Caco-2 (cell line): ENCODE data around the gene HES1. TPM values are rescaled to one million over a fixed set of nuclear protein-coding genes. Genes with fewer than 3 reads are reported as not detected.

Experiments
- BruUV-seq: library from RNA; stranded (reverse); fragments of 400-500 nt; replicated peaks from 2 replicates; lab custom pipeline; 2021; lab: Mats Ljungman, UMichigan
- CTCF ChIA-PET: fragments of 300-600 bp; sonication (Branson Sonifier 250); formaldehyde crosslinking; loops from one replicate; lab custom pipeline; 2022; ENCODE audit warnings: antibody characterized with exemption; lab: Charles Lee
- POLR2A ChIA-PET: fragments of 300-600 bp; sonication (Branson Sonifier 250); formaldehyde crosslinking; loops from one replicate; lab custom pipeline; 2022; ENCODE audit warnings: antibody characterized with exemption; lab: Charles Lee
- DNase-seq, 2 experiments: peaks; one replicate each; pipeline versions ENCODE4 v3.0.0 to v3.0.0-alpha.2; 2020 to 2022
- H3K27me3 ChIP-seq: replicated peaks from 2 replicates; pipeline ENCODE4 v1.6.0; 2011; ENCODE audit warnings: low read length; ENCODE audit not compliant: control insufficient read depth, insufficient read depth
- H3K36me3 ChIP-seq: 2 replicates; pipeline ENCODE4 v1.5.1; 2011; ENCODE audit warnings: low read length; ENCODE audit not compliant: control insufficient read depth, insufficient read depth
- H3K4me1 ChIP-seq: fragments of 250-450 bp; sonication (Bioruptor Pico); 2 replicates; pipeline ENCODE4 v1.5.1; 2020; ENCODE audit warnings: mild to moderate bottlenecking
- H3K4me3 ChIP-seq: 2 replicates; pipeline ENCODE4 v1.5.1; 2011; ENCODE audit warnings: low read depth, mild to moderate bottlenecking, control low read depth, low read length
- H3K9me3 ChIP-seq: fragments of 250-450 bp; sonication (Bioruptor Pico); 2 replicates; pipeline ENCODE4 v1.5.1; 2020; ENCODE audit warnings: mild to moderate bottlenecking, moderate library complexity
- H3K27ac Mint-ChIP-seq: one replicate; pipeline ENCODE4 v1.8.0; 2022; ENCODE audit warnings: mixed read lengths; ENCODE audit not compliant: unreplicated experiment
- H3K27me3 Mint-ChIP-seq: one replicate; pipeline ENCODE4 v1.8.0; 2022; ENCODE audit warnings: mixed read lengths; ENCODE audit not compliant: insufficient read depth, unreplicated experiment
- H3K36me3 Mint-ChIP-seq: one replicate; pipeline ENCODE4 v1.8.0; 2022; ENCODE audit warnings: mild to moderate bottlenecking, mixed read lengths; ENCODE audit not compliant: insufficient read depth, unreplicated experiment
- H3K4me1 Mint-ChIP-seq: one replicate; pipeline ENCODE4 v1.8.0; 2022; ENCODE audit warnings: low read depth, mixed read lengths; ENCODE audit not compliant: unreplicated experiment
- H3K4me3 Mint-ChIP-seq: one replicate; pipeline ENCODE4 v1.8.0; 2022; ENCODE audit warnings: mild to moderate bottlenecking, moderate library complexity, mixed read lengths; ENCODE audit not compliant: unreplicated experiment
- H3K9me3 Mint-ChIP-seq: one replicate; pipeline ENCODE4 v1.8.0; 2022; ENCODE audit warnings: mixed read lengths; ENCODE audit not compliant: unreplicated experiment
- intact Hi-C: fragments of 100-400 bp; cut with micrococcal nuclease; formaldehyde crosslinking; loops from one replicate; pipeline ENCODE4 v1.10.0; 2022; ENCODE audit not compliant: unreplicated experiment
- total RNA-seq: library from RNA; stranded (reverse); gene quantifications from 2 replicates; pipeline ENCODE4 v1.2.3, GENCODE V29; 2022
- TF ChIP-seq, protein P1 (sequence below), 2 experiments: fragments of 200-600 bp in 1 of 2; IDR thresholded peaks; 1 replicate in 1 of 2; 2 replicates in 1 of 2; pipeline versions ENCODE4 v1.5.1 to v1.8.0; 2011 to 2022; ENCODE audit warnings: antibody characterized with exemption in 1 of 2, control low read depth in 1 of 2, inconsistent platforms in 1 of 2, low read depth in 1 of 2, low read length in 1 of 2, mild to moderate bottlenecking in 1 of 2, moderate library complexity in 1 of 2; ENCODE audit not compliant: insufficient read depth in 1 of 2, severe bottlenecking in 1 of 2, unreplicated experiment in 1 of 2

The HES1 gene
- total RNA-seq, 1 experiment from 2014 or later: 123 TPM

DNA sequence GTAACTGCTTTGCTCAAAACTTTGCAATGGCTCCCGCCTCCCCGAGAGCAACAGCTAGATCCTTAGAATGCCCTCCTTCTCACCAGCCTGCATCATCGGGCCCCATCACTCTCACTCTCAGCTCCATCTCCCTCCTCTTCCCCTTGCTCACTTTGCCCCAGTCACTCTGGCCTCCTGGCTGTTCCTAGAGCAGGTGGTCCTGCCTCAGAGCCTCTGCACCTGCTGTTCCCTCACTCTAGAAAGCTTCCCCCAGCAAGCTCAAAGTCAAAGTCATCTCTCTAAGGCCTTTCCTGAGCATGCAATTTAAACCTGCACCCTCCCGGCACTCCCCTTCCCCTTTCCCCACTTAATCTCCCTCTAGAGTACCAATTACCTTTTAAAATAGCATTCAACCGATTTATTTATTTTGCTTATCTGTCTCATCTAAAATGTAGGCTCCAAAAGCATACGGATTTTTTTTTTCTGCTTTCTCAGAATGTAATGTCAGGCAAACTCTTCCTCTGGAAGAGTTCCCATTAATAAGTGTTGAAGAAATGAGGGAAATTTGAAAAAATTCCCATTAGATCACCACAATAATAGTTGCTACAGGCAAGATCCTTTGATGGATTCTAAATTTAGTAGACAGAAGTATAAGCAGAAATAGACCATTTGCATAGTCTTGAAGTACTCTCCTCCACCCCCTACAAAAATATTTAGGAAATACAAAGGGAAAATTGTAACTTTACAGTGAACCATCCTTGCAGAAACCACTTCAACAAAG, 15.9 kb upstream of the HES1 start:
- H3K27ac Mint-ChIP-seq: peak overlapping the region; percentile 89

DNA sequence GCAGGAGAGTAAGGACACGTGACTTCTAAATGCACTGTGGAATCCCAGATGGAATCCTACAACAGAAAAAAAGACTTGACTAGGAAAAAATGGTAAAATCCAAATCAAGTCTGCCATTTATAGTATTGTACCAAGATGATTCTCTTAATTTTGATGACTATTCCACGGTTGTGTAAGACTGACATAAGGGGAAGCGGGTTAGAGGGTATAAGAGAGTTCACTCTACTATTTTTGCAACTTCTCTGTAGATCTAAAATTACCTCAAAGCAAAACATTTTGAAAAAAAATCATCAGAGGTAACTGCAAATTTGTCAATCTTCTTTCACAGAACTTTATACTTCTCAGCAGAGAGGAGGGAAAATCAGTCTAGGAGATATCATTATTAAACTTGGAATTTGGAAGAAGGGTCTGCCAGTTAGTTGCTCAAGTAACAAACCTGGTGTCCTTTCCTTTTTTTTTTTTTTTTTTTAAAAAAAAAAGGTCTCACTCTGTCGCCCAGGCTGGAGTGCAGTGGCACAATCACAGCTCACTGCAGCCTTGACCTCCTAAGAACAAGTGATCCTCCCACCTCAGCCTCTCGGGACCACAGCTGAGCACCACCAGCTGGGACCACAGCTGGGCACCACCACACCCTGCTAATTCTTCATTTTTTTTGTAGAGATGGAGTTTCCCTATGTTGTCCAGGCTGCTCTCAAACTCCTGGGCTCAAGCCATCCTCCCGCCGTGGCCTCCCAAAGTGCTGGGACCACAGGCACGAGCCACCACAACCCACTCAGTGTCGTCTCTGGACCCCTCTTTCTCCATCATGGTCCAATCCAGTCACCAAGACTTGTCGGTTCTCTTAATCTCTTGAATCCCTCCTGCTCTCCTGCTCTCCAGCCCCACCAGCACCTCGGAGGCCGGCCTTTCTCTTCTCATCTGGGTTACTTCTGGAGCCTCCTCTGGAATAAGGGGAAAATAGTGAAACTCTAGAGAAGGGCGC, 14.9 kb upstream of the HES1 start:
- BruUV-seq: TSS peak; percentile 64
- DNase-seq: peak in 1 of 2 experiments; percentile 47
- ChIA-PET POLR2A (interaction anchor here (0.7 to 1.1 kb wide), 3 partner anchors 9 to 20 kb away, joined by 5 to 13 read pairs (median 8); no protein-coding TSS in a partner anchor), CTCF (interaction anchor here (0.6 kb wide), 1 partner anchor 213 kb away, joined by 3 read pairs; no protein-coding TSS in a partner anchor)
- Histone ChIP-seq H3K4me3 (no peak overlapping the region), H3K4me1 (peaks cover 76% of the 10 kb centered on the region), H3K36me3 (no peaks in the 10 kb centered on the region), H3K9me3 (no peaks in the 10 kb centered on the region), H3K27me3 (no peaks in the 10 kb centered on the region)
- Mint-ChIP-seq H3K4me3 (peak overlapping the region; percentile 56), H3K36me3 (peaks cover 27% of the 10 kb centered on the region), H3K4me1 (peaks cover 72% of the 10 kb centered on the region), H3K9me3 (no peaks in the 10 kb centered on the region), H3K27me3 (no peaks in the 10 kb centered on the region), H3K27ac (peak overlapping the region; percentile 89)
- intact Hi-C loops: no loop called here
- TF ChIP-seq, protein P1, sequence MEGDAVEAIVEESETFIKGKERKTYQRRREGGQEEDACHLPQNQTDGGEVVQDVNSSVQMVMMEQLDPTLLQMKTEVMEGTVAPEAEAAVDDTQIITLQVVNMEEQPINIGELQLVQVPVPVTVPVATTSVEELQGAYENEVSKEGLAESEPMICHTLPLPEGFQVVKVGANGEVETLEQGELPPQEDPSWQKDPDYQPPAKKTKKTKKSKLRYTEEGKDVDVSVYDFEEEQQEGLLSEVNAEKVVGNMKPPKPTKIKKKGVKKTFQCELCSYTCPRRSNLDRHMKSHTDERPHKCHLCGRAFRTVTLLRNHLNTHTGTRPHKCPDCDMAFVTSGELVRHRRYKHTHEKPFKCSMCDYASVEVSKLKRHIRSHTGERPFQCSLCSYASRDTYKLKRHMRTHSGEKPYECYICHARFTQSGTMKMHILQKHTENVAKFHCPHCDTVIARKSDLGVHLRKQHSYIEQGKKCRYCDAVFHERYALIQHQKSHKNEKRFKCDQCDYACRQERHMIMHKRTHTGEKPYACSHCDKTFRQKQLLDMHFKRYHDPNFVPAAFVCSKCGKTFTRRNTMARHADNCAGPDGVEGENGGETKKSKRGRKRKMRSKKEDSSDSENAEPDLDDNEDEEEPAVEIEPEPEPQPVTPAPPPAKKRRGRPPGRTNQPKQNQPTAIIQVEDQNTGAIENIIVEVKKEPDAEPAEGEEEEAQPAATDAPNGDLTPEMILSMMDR (IDR thresholded peaks at IDR 0.05; ENCODE audit: insufficient read depth in 1 of 2, low read depth in 1 of 2, low read length in 1 of 2, severe bottlenecking in 1 of 2, unreplicated experiment in 1 of 2): no peak

More for the DNA sequence above, 15.9 kb upstream of the HES1 start:
- Mint-ChIP-seq H3K4me1 (peaks cover 72% of the 10 kb centered on the region), H3K4me3 (peak overlapping the region; percentile 27), H3K36me3 (peaks cover 27% of the 10 kb centered on the region), H3K9me3 (no peaks in the 10 kb centered on the region), H3K27me3 (no peaks in the 10 kb centered on the region)
- ChIA-PET CTCF (no interaction called here), POLR2A (interaction anchor here (1.1 kb wide), 1 partner anchor 11 kb away, joined by 5 read pairs; no protein-coding TSS in a partner anchor)
- H3K4me1 ChIP-seq: peaks cover 68% of the 10 kb centered on the region
- no peaks in the 10 kb centered on the region for H3K36me3 ChIP-seq
- TF ChIP-seq, protein P1 (IDR thresholded peaks at IDR 0.05; ENCODE audit: insufficient read depth in 1 of 2, low read depth in 1 of 2, low read length in 1 of 2, severe bottlenecking in 1 of 2, unreplicated experiment in 1 of 2): no peak
- no peak overlapping the region for H3K4me3 ChIP-seq
- BruUV-seq: no TSS peak
- H3K9me3 ChIP-seq: no peaks in the 10 kb centered on the region
- H3K27me3 ChIP-seq: no peaks in the 10 kb centered on the region
- intact Hi-C loops: no loop called here
- no peak for DNase-seq
